ENCODE data around the gene PSMG2. TPM values are rescaled to one million over a fixed set of nuclear protein-coding genes. Genes with fewer than 3 reads are reported as not detected.
"Not testable (repeated sequence)": the region's sequence is repeated elsewhere in the genome, so short reads cannot be mapped to it uniquely, and the experiment has no call there.

The PSMG2 gene
- total and polyA plus RNA-seq, 2 of the 4 experiments (the other 2 are of a cell fraction), result 34.4 to 59.5 TPM

- H3K56ac ChIP-seq (ENCODE audit: extremely low read depth, insufficient read depth, low read length); H3K23ac ChIP-seq (ENCODE audit: low read depth, low read length); H3K27ac ChIP-seq (ENCODE audit: insufficient read depth, low read length); intact Hi-C loops (cut with micrococcal nuclease); H3K36me3 ChIP-seq (ENCODE audit: control insufficient read depth, insufficient read depth, low read length); H3K4me3 ChIP-seq (ENCODE audit: insufficient read depth, low read depth, low read length); H2AFZ ChIP-seq (replicated peaks; ENCODE audit: low read length, poor library complexity); H3K14ac ChIP-seq (replicated peaks; ENCODE audit: low read depth, low read length); H2BK15ac ChIP-seq (ENCODE audit: low read depth, low read length); BruUV-seq (replicated peaks); H2BK20ac ChIP-seq (ENCODE audit: low read depth, low read length); H4K91ac ChIP-seq (ENCODE audit: insufficient read depth, low read depth, low read length); H2BK120ac ChIP-seq (ENCODE audit: low read depth, low read length); H3K79me1 ChIP-seq (ENCODE audit: low read depth in 1 of 2, low read length in 2 of 2); H3K9ac ChIP-seq (ENCODE audit: low read depth, low read length); H3K18ac ChIP-seq (ENCODE audit: low read depth, low read length); CTCF ChIA-PET; H3K9me1 ChIP-seq (ENCODE audit: insufficient read depth, low read length); dilution Hi-C loops (cut with HindIII; ENCODE audit: low sequenced_read_pairs, unreplicated experiment); H2AK5ac ChIP-seq (ENCODE audit: low read depth, low read length); H2AK9ac ChIP-seq (replicated peaks; ENCODE audit: low read depth, low read length, poor library complexity); H4K20me1 ChIP-seq (ENCODE audit: insufficient read depth, low read length); H4K5ac ChIP-seq (ENCODE audit: low read depth, low read length); H3K9me3 ChIP-seq (ENCODE audit: control insufficient read depth, insufficient read depth, low read length); H3K4me1 ChIP-seq (ENCODE audit: control insufficient read depth, insufficient read depth, low read length); H2BK5ac ChIP-seq (ENCODE audit: low read depth, low read length, poor library complexity, severe bottlenecking); H4K8ac ChIP-seq (ENCODE audit: low read depth in 2 of 2, low read length in 2 of 2); ATAC-seq (ENCODE audit: low read depth); H3K27me3 ChIP-seq (ENCODE audit: control insufficient read depth, insufficient read depth, low read length); POLR2A ChIA-PET (ENCODE audit: unreplicated experiment); H3K4me2 ChIP-seq (ENCODE audit: low read depth, low read length); DNase-seq; H3K4ac ChIP-seq (ENCODE audit: low read depth, low read length): not testable (repeated sequence)
- in situ Hi-C loops (cut with MboI; ENCODE audit: low sequenced_read_pairs), result loop anchor here (25.0 kb wide), 1 partner anchor 882 kb away; no protein-coding TSS in a partner anchor
- WGBS, 2 experiments (ENCODE audit: extremely low coverage in 2 of 2, insufficient read length in 1 of 2), result no CpG with 5 or more reads among the region's 6 CpGs
These were observed 52.8 kb downstream of the PSMG2 start for GRCh38 chr18:12755606-12756005.

GRCh38 chr18:12756619-12757239 is 53.9 kb downstream of the PSMG2 start:
- H2BK5ac ChIP-seq (ENCODE audit: low read depth, low read length, poor library complexity, severe bottlenecking); H3K27ac ChIP-seq (ENCODE audit: insufficient read depth, low read length); H3K4me2 ChIP-seq (ENCODE audit: low read depth, low read length); H3K4me3 ChIP-seq (ENCODE audit: insufficient read depth, low read depth, low read length); dilution Hi-C loops (cut with HindIII; ENCODE audit: low sequenced_read_pairs, unreplicated experiment); H3K36me3 ChIP-seq (ENCODE audit: control insufficient read depth, insufficient read depth, low read length); H2BK15ac ChIP-seq (ENCODE audit: low read depth, low read length); H3K23ac ChIP-seq (ENCODE audit: low read depth, low read length); H4K91ac ChIP-seq (ENCODE audit: insufficient read depth, low read depth, low read length); H3K4me1 ChIP-seq (ENCODE audit: control insufficient read depth, insufficient read depth, low read length); H2AK9ac ChIP-seq (replicated peaks; ENCODE audit: low read depth, low read length, poor library complexity); DNase-seq; H3K9me1 ChIP-seq (ENCODE audit: insufficient read depth, low read length); CTCF ChIA-PET; H2AK5ac ChIP-seq (ENCODE audit: low read depth, low read length); BruUV-seq (replicated peaks); H3K9ac ChIP-seq (ENCODE audit: low read depth, low read length); POLR2A ChIA-PET (ENCODE audit: unreplicated experiment); H3K56ac ChIP-seq (ENCODE audit: extremely low read depth, insufficient read depth, low read length); ATAC-seq (ENCODE audit: low read depth); H3K9me3 ChIP-seq (ENCODE audit: control insufficient read depth, insufficient read depth, low read length); H4K5ac ChIP-seq (ENCODE audit: low read depth, low read length); H3K18ac ChIP-seq (ENCODE audit: low read depth, low read length); intact Hi-C loops (cut with micrococcal nuclease); H3K4ac ChIP-seq (ENCODE audit: low read depth, low read length); H3K79me1 ChIP-seq (ENCODE audit: low read depth in 1 of 2, low read length in 2 of 2); H3K14ac ChIP-seq (replicated peaks; ENCODE audit: low read depth, low read length); H2BK20ac ChIP-seq (ENCODE audit: low read depth, low read length); H4K20me1 ChIP-seq (ENCODE audit: insufficient read depth, low read length); H2BK120ac ChIP-seq (ENCODE audit: low read depth, low read length); H2AFZ ChIP-seq (replicated peaks; ENCODE audit: low read length, poor library complexity); H4K8ac ChIP-seq (ENCODE audit: low read depth in 2 of 2, low read length in 2 of 2); H3K27me3 ChIP-seq (ENCODE audit: control insufficient read depth, insufficient read depth, low read length): not testable (repeated sequence)
- WGBS, 2 experiments (ENCODE audit: extremely low coverage in 2 of 2, insufficient read length in 1 of 2), result 84% methylated on average over 5 of the region's 14 CpGs; no CpG with 5 or more reads in 1 of the 2 experiments
- in situ Hi-C loops (cut with MboI; ENCODE audit: low sequenced_read_pairs), result loop anchor here (25.0 kb wide), 1 partner anchor 881 kb away; no protein-coding TSS in a partner anchor

Measured in IMR-90 (cell line).